NOMO-1 (cell line): ENCODE measurements around the gene MYO9B.

ENCODE experiments used
- DNase-seq, 2 experiments: peaks; one replicate each; lab custom pipeline; 2025; ENCODE audit not compliant: unreplicated experiment in 2 of 2; lab: John Stamatoyannopoulos, UW

The MYO9B gene

GRCh38 chr19:17209126-17210036 lies 133.8 kb downstream of the MYO9B start:
- DNase-seq = no peak

- no peak for DNase-seq
Observed at GRCh38 chr19:17210296-17210695, 134.7 kb downstream of the MYO9B start.

GRCh38 chr19:17211547-17212446 lies 136.2 kb downstream of the MYO9B start:
- DNase-seq = no peak

GRCh38 chr19:17213334-17213733 lies 137.8 kb downstream of the MYO9B start:
- DNase-seq = no peak

GRCh38 chr19:17214508-17215126 lies 139.0 kb downstream of the MYO9B start:
- DNase-seq = no peak

GRCh38 chr19:17215127-17215971 lies 139.8 kb downstream of the MYO9B start, which contains the start of gene USE1:
Gene USE1, plus strand, starts transcription at chr19:17215357. Its CDS starts 49 bp downstream, at chr19:17215406.
- DNase-seq = peak; percentile 93 to 94

GRCh38 chr19:17216058-17216670 lies 140.6 kb downstream of the MYO9B start:
- no peak for DNase-seq

GRCh38 chr19:17219286-17219685 lies 143.7 kb downstream of the MYO9B start:
- DNase-seq = no peak

GRCh38 chr19:17220207-17220758 lies 144.7 kb downstream of the MYO9B start:
- peak; percentile 42 to 67 for DNase-seq

- DNase-seq = no peak
Observed at GRCh38 chr19:17225053-17225452, 149.5 kb downstream of the MYO9B start.

- DNase-seq = peak; percentile 97
Observed at GRCh38 chr19:17226002-17226933, 150.7 kb downstream of the MYO9B start, which contains the start of gene OCEL1. Gene OCEL1, plus strand, starts transcription at chr19:17226226. Its CDS starts 22 bp downstream, at chr19:17226248.

GRCh38 chr19:17227798-17228367 lies 152.3 kb downstream of the MYO9B start:
- no peak for DNase-seq

- no peak for DNase-seq
Observed at GRCh38 chr19:17229890-17230289, 154.3 kb downstream of the MYO9B start.

- DNase-seq = no peak
Observed at GRCh38 chr19:17232258-17232657, 156.7 kb downstream of the MYO9B start.

GRCh38 chr19:17234911-17235299 lies 159.3 kb downstream of the MYO9B start:
- DNase-seq = no peak

- peak; percentile 18 to 20 for DNase-seq
Observed at GRCh38 chr19:17235300-17235970, 159.9 kb downstream of the MYO9B start.
